ENCODE results near the gene EFHC1. TPM values are rescaled to one million over a fixed set of nuclear protein-coding genes. Genes with fewer than 3 reads are reported as not detected.

EFHC1 gene
- total and polyA plus RNA-seq, 2 experiments from 2014 or later, result 24.3 to 28.0 TPM

DNA sequence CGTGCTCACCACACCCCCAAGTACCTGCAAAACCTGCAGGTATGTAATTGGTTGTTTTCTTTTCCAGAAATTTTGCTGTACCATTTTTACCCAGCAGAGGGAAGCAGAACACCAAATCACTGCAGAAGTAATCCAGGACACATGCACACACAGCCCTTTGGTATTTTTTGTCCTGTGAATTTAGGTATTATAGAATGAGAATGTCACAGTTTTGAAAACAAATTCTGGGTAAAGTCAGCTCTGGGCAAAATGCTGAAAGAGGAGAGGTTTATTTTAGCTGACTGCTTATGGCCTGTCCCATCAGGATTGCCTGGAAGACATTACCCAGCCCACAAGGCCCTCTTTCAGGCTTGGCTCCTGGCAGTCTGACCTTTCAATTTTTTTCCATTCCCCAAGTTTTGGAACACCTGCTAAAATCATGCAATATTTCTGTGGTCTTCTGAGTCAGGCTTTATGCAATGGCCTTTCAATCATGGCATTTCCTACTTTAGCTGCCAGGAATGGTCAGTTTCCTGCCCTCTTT, 3.5 kb upstream of the EFHC1 start:
- Mint-ChIP-seq H3K4me3 (no peak overlapping the region), H3K36me3 (ENCODE audit: low read depth) (no peaks in the 10 kb centered on the region), H3K27ac (peak overlapping the region; percentile 75), H3K9me3 (no peaks in the 10 kb centered on the region), H3K27me3 (ENCODE audit: insufficient read depth, low read depth, poor library complexity) (peaks cover 8% of the 10 kb centered on the region), H3K4me1 (peaks cover 15% of the 10 kb centered on the region)
- Histone ChIP-seq H3K36me3 (ENCODE audit: insufficient read depth) (no peaks in the 10 kb centered on the region), H3K79me2 (replicated peaks; ENCODE audit: insufficient read depth) (no peaks in the 10 kb centered on the region), H3K9me2 (ENCODE audit: insufficient read depth) (no peaks in the 10 kb centered on the region), H4K20me1 (replicated peaks; ENCODE audit: insufficient read depth) (no peaks in the 10 kb centered on the region), H3K4me3 (no peak overlapping the region), H3K4me2 (no peak overlapping the region), H3K27ac (ENCODE audit: low read depth) (no peak overlapping the region), H3K27me3 (ENCODE audit: insufficient read depth) (no peaks in the 10 kb centered on the region), H3K4me1 (ENCODE audit: insufficient read depth) (no peaks in the 10 kb centered on the region; the same call in 1 of the 2 replicates), H3F3A (replicated peaks; ENCODE audit: low read depth) (no peaks in the 10 kb centered on the region), H2AFZ (no peak overlapping the region)
- ATAC-seq, result peak; percentile 5; the same call in 2 of the 3 replicates
- TF ChIP-seq, protein P1, sequence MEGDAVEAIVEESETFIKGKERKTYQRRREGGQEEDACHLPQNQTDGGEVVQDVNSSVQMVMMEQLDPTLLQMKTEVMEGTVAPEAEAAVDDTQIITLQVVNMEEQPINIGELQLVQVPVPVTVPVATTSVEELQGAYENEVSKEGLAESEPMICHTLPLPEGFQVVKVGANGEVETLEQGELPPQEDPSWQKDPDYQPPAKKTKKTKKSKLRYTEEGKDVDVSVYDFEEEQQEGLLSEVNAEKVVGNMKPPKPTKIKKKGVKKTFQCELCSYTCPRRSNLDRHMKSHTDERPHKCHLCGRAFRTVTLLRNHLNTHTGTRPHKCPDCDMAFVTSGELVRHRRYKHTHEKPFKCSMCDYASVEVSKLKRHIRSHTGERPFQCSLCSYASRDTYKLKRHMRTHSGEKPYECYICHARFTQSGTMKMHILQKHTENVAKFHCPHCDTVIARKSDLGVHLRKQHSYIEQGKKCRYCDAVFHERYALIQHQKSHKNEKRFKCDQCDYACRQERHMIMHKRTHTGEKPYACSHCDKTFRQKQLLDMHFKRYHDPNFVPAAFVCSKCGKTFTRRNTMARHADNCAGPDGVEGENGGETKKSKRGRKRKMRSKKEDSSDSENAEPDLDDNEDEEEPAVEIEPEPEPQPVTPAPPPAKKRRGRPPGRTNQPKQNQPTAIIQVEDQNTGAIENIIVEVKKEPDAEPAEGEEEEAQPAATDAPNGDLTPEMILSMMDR (conservative IDR thresholded peaks at IDR 0.05; ENCODE audit: low read depth in 2 of 2), result peak; percentile 83 to 89
- TF ChIP-seq, protein P2, sequence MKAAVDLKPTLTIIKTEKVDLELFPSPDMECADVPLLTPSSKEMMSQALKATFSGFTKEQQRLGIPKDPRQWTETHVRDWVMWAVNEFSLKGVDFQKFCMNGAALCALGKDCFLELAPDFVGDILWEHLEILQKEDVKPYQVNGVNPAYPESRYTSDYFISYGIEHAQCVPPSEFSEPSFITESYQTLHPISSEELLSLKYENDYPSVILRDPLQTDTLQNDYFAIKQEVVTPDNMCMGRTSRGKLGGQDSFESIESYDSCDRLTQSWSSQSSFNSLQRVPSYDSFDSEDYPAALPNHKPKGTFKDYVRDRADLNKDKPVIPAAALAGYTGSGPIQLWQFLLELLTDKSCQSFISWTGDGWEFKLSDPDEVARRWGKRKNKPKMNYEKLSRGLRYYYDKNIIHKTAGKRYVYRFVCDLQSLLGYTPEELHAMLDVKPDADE (IDR thresholded peaks at IDR 0.05), result no peak
- peak; percentile 77 for DNase-seq (ENCODE audit: low spot score)

- DNase-seq (ENCODE audit: low spot score), result no peak
- H3K4me3 ChIP-seq, result no peak overlapping the region
- ATAC-seq, result no peak
- Mint-ChIP-seq H3K4me1 (peaks cover 15% of the 10 kb centered on the region), H3K36me3 (ENCODE audit: low read depth) (no peaks in the 10 kb centered on the region), H3K27me3 (ENCODE audit: insufficient read depth, low read depth, poor library complexity) (peaks cover 8% of the 10 kb centered on the region), H3K9me3 (no peaks in the 10 kb centered on the region), H3K27ac (peak overlapping the region; percentile 28; the same call in 1 of the 2 replicates), H3K4me3 (no peak overlapping the region)
- no peaks in the 10 kb centered on the region for H3K9me2 ChIP-seq (ENCODE audit: insufficient read depth)
- H3K79me2 ChIP-seq (replicated peaks; ENCODE audit: insufficient read depth), result no peaks in the 10 kb centered on the region
- no peak overlapping the region for H3K4me2 ChIP-seq
- H4K20me1 ChIP-seq (replicated peaks; ENCODE audit: insufficient read depth), result no peaks in the 10 kb centered on the region
- no peaks in the 10 kb centered on the region for H3F3A ChIP-seq (replicated peaks; ENCODE audit: low read depth)
- H3K27ac ChIP-seq (ENCODE audit: low read depth), result no peak overlapping the region
- H3K4me1 ChIP-seq (ENCODE audit: insufficient read depth), result no peaks in the 10 kb centered on the region; the same call in 1 of the 2 replicates
- H3K36me3 ChIP-seq (ENCODE audit: insufficient read depth), result no peaks in the 10 kb centered on the region
- no peaks in the 10 kb centered on the region for H3K27me3 ChIP-seq (ENCODE audit: insufficient read depth)
- H2AFZ ChIP-seq, result peak overlapping the region; percentile 35; the same call in 1 of the 2 replicates
- TF ChIP-seq, protein P2 (IDR thresholded peaks at IDR 0.05), result no peak
- TF ChIP-seq CREB1 (CRISPR knock-in tag; IDR thresholded peaks at IDR 0.05; ENCODE audit: low read depth), result no peak
Measured at GRCh38 chr6:52417675-52418111, 2.4 kb upstream of the EFHC1 start.

GRCh38 chr6:52418606-52419005, 1.5 kb upstream of the EFHC1 start:
- no peaks in the 10 kb centered on the region for H3K36me3 Mint-ChIP-seq (ENCODE audit: low read depth)
- Histone ChIP-seq H3K27ac (ENCODE audit: low read depth) (no peak overlapping the region), H3F3A (replicated peaks; ENCODE audit: low read depth) (no peaks in the 10 kb centered on the region), H3K27me3 (ENCODE audit: insufficient read depth) (no peaks in the 10 kb centered on the region), H3K9me2 (ENCODE audit: insufficient read depth) (no peaks in the 10 kb centered on the region), H4K20me1 (replicated peaks; ENCODE audit: insufficient read depth) (no peaks in the 10 kb centered on the region), H3K79me2 (replicated peaks; ENCODE audit: insufficient read depth) (no peaks in the 10 kb centered on the region), H3K36me3 (ENCODE audit: insufficient read depth) (no peaks in the 10 kb centered on the region), H3K4me2 (no peak overlapping the region), H3K4me1 (ENCODE audit: insufficient read depth) (no peaks in the 10 kb centered on the region; the same call in 1 of the 2 replicates), H3K4me3 (no peak overlapping the region), H2AFZ (no peak overlapping the region)
- H3K27ac Mint-ChIP-seq, result no peak overlapping the region
- H3K27me3 Mint-ChIP-seq (ENCODE audit: insufficient read depth, low read depth, poor library complexity), result peaks cover 8% of the 10 kb centered on the region
- no peak overlapping the region for H3K4me3 Mint-ChIP-seq
- peaks cover 15% of the 10 kb centered on the region for H3K4me1 Mint-ChIP-seq
- DNase-seq (ENCODE audit: low spot score) (no peak), ATAC-seq (no peak)
- no peaks in the 10 kb centered on the region for H3K9me3 Mint-ChIP-seq
- TF ChIP-seq ZNF114 (CRISPR knock-in tag; IDR thresholded peaks at IDR 0.05) (no peak), POLR2AphosphoS5 (IDR thresholded peaks at IDR 0.05; ENCODE audit: low read depth) (no peak), EZH2phosphoT487 (IDR thresholded peaks at IDR 0.05; ENCODE audit: unreplicated experiment) (no peak), EZH2 (IDR thresholded peaks at IDR 0.05; ENCODE audit: low read depth, unreplicated experiment) (no peak), STAT1 (IDR thresholded peaks at IDR 0.05; ENCODE audit: unreplicated experiment) (no peak)
- TF ChIP-seq, protein P2 (IDR thresholded peaks at IDR 0.05), result no peak
- TF ChIP-seq, protein P1 (conservative IDR thresholded peaks at IDR 0.05; ENCODE audit: low read depth in 2 of 2), result no peak

Measured in GM23338 (cell line).